NOMO-1 treated with dmso at 0.1 percent for 144 hours (cell line): ENCODE data around the gene PUS10.
"Not testable (repeated sequence)": the region's sequence is repeated elsewhere in the genome, so short reads cannot be mapped to it uniquely, and the experiment has no call there.

Source experiments
- DNase-seq: peaks from one replicate; lab custom pipeline; 2025; ENCODE audit not compliant: unreplicated experiment; lab: John Stamatoyannopoulos, UW

Gene PUS10

GRCh38 chr2:61013382-61013781 is 4.7 kb downstream of the PUS10 start:
- DNase-seq: no peak

GRCh38 chr2:61012303-61012702 is 5.8 kb downstream of the PUS10 start:
- peak; percentile 71 for DNase-seq

DNA sequence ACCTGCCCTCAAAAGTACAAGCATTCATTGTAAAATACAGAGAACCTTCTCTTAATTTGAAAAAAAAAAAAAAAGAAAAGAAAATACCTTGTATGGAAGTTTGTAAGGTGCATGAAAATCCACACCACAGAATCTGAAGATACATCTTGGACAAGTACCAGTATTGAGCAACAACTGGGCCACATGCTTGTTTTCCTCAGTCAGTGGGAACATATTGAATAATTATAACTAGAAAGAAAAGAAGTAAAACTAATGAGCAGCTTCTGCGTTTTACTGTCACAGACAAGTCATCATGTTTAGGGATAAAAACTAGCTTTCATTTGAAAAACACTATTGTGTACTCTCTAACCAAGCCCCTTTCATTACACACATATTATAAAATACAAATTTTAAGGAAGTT is 6.4 kb downstream of the PUS10 start:
- DNase-seq: no peak

DNA sequence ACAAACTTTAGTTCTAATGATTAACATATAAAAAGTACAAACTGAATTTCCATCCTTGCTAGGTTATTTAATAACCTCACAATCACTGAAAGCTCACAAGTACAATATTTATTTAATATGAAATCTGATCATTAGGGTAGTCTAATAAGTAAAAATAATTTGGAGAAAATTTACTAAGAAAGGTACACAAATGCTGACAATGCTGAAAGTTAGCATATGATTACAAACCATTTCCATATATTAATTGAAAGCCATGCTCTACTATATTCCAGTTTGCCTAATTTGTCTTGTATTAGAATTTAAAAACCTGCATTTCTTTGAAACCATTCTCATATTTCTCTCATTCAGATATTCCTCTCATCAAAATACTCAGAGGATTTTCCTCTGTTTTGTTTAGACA is 8.7 kb downstream of the PUS10 start:
- DNase-seq: no peak

- no peak for DNase-seq
Measured at GRCh38 chr2:61006486-61007105, 11.5 kb downstream of the PUS10 start.

DNA sequence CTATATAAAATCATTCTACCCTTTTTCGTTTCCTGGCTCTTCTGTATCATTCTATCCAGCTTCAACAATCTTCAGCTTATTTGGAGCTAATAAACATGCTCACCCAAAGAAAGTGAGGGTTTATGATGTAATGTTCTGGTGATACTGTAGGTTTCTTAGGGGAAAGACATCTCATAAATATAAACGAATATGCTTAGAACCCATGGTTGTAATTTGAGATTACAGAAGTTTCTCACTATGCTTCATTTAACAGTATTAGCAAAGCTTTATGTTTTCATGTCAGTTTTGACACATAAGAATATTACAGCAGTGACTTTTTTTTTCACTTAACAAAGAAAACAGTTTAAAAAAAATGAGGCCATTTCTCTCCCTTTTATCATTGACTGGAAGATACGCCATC is 12.3 kb downstream of the PUS10 start:
- no peak for DNase-seq

GRCh38 chr2:60998628-60999545 is 19.2 kb downstream of the PUS10 start:
- peak; percentile 22 for DNase-seq

- no peak for DNase-seq
Measured at GRCh38 chr2:60994131-60994530, 23.9 kb downstream of the PUS10 start.

GRCh38 chr2:60992985-60993392 is 25.1 kb downstream of the PUS10 start:
- peak; percentile 66 for DNase-seq

- DNase-seq: no peak
Measured at GRCh38 chr2:60991644-60992043, 26.4 kb downstream of the PUS10 start.

DNA sequence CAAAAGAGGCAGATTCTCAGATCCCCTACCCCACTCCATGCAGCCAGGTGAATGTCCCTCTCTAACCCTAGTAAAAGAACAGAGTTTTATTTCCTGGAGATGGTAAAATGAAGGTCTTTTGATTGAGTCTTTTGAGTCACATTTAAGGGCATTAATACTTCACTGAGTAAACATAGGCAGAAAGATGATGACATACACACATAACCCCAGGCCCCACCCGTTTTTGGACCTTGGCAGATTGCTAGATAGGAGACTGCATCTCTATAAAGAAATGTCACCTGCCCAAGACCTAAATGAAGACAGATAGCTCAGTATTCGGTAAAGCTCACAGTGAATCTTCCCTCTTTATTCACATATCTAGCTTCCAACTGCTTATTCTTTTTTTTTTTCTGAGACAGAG is 28.8 kb downstream of the PUS10 start:
- DNase-seq: no peak

DNA sequence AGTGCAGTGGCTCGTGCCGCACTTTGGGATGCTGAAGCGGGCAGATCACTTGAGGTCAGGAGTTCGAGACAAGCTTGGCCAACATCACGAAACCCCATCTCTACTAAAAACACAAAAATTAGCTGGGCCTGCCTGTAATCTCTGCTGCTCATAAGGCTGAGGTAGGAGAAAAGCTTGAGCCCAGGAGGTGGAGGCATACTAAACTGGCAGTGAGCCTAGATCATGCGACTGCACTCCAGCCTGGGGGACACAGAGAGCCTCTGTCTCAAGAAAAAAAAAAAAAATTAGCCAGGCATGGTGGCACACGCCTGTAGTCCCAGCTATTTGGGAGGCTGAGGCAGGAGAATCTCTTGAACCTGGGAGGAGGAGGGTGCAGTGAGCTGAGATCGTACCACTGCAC is 30.4 kb downstream of the PUS10 start:
- not testable (repeated sequence) for DNase-seq

- DNase-seq: no peak
Measured at GRCh38 chr2:60987041-60987440, 31.0 kb downstream of the PUS10 start.

- peak; percentile 53 for DNase-seq
Measured at GRCh38 chr2:60984720-60985119, 33.3 kb downstream of the PUS10 start.

DNA sequence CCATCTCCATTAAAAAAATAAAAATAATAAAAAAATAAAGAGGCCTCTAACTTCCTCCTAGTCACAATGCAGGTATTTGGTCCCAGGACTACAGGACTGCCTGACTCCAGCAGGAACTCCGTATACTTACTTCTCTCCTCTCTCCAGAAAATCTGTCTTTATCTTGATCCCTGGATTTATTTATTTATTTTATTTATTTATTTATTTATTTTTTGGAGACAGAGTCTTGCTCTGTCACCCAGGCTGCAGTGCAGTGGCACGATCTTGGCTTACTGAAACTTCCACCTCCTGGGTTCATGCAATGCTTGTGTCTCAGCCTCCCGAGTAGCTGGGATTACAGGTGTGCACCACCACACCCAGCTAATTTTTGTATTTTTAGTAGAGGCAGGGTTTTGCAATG is 36.0 kb downstream of the PUS10 start:
- DNase-seq: not testable (repeated sequence)

- DNase-seq: no peak
Measured at GRCh38 chr2:60980071-60980815, 37.8 kb downstream of the PUS10 start.

GRCh38 chr2:60979231-60979630 is 38.8 kb downstream of the PUS10 start:
- DNase-seq: no peak

DNA sequence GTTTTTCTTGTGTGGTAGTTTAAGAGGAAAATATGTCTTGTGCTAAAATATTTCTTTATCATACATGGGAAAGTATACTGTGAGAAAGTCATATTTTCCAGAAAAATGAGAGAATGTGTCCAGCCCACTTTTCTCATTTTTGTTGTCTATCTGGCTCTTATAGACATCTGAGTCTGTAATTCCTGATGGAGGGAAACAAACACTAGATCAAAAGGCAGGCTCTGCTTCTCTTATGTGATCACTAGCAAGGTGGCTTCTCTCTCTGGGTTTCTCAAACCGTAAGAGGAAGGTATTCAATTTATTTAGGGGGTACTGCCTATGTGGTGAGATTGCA is 40.5 kb downstream of the PUS10 start:
- no peak for DNase-seq

- no peak for DNase-seq
Measured at GRCh38 chr2:60976875-60977561, 41.0 kb downstream of the PUS10 start.

GRCh38 chr2:60976256-60976850 is 41.7 kb downstream of the PUS10 start:
- no peak for DNase-seq

DNA sequence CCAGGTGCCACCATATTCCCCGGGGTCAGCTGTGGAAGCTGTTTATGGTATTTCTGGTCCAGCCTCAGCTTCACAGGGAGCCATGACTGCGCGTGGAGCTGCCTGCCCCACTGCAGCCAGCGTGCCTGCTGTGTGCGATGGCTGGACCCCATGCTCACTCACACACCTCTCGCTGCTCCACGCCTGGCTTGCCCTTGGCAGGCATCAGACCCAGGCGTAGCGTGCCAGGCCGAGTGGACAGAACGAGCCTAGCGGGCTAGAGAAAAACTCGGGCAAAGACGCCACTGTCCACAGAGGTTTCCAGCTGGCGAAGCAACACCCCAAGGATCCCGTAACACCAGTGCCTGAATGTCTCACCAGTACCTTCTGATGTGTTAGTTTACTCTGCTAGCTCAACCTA is 43.4 kb downstream of the PUS10 start:
- DNase-seq: no peak
